Measurements from ENCODE around the gene KRTAP5-3.

DNA sequence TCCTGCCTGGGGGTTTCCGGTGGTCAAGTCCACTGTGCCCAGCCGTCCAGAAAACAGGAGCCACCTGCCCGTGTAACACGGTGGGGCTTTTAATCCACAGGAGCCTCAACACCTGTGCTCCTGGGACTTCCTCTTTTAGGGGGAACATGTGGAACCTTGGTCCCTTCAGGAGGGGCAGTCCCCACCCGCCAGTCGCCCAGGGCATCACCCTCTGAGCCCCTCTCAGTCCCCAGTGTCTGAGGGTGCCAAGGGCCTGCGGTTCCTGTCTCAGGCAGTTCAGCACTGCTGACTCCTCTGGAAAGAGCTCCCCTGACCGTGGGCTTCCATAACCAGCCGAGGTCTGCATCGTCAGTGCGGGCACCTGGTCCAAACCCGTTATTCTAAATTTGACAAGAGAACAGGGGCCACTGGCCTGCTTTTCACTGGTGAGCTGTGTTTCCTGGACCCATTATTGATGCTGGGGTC is 37.1 kb upstream of the KRTAP5-3 start:
- TF ChIP-seq, protein P1, sequence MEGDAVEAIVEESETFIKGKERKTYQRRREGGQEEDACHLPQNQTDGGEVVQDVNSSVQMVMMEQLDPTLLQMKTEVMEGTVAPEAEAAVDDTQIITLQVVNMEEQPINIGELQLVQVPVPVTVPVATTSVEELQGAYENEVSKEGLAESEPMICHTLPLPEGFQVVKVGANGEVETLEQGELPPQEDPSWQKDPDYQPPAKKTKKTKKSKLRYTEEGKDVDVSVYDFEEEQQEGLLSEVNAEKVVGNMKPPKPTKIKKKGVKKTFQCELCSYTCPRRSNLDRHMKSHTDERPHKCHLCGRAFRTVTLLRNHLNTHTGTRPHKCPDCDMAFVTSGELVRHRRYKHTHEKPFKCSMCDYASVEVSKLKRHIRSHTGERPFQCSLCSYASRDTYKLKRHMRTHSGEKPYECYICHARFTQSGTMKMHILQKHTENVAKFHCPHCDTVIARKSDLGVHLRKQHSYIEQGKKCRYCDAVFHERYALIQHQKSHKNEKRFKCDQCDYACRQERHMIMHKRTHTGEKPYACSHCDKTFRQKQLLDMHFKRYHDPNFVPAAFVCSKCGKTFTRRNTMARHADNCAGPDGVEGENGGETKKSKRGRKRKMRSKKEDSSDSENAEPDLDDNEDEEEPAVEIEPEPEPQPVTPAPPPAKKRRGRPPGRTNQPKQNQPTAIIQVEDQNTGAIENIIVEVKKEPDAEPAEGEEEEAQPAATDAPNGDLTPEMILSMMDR (IDR thresholded peaks at IDR 0.05; ENCODE audit: poor library complexity) = no peak
- TF ChIP-seq EZH2phosphoT487 (IDR thresholded peaks at IDR 0.05; ENCODE audit: low read depth, severe bottlenecking, unreplicated experiment) = no peak
- no peak for TF ChIP-seq EZH2 (IDR thresholded peaks at IDR 0.05; ENCODE audit: borderline replicate concordance)

All from hepatocyte (in vitro differentiated cells).